Measurements from ENCODE around the gene DNAH5. TPM values are rescaled to one million over a fixed set of nuclear protein-coding genes. Genes with fewer than 3 reads are reported as not detected.

DNAH5 gene
- total RNA-seq, 1 experiment from 2014 or later: 8.0 TPM

DNA sequence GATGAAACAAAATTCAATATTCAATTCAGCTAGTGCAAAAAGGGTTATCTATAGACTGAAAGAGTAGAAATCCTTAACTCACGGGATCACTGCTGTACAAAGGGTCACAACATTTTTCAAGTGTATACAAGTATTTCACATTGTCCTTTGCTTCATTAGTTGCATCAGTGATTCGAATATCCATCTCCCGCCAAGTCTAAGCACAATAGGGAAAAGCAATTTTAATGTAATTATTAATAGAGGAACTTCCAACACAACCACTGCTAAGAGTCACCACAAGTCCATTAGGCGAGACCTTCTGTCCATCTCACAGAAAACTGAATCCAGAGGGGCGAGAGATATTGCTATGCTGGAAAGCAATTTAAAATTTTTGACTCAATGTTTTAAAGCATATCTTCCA lies 27.4 kb downstream of the DNAH5 start:
- DNase-seq (ENCODE audit: low read depth, low spot score) (no peak), ATAC-seq (no peak)
- Histone ChIP-seq H3K4me1 (ENCODE audit: control insufficient read depth, insufficient read depth, low read length) (no peaks in the 10 kb centered on the region), H3K4me3 (ENCODE audit: low read depth in 2 of 2, low read length in 2 of 2) (no peak overlapping the region), H3K27ac (ENCODE audit: low read length) (no peak overlapping the region), H3K9me3 (ENCODE audit: control insufficient read depth, insufficient read depth, low read depth, low read length) (no peaks in the 10 kb centered on the region), H3K36me3 (ENCODE audit: control insufficient read depth, insufficient read depth, low read length) (no peaks in the 10 kb centered on the region), H3K27me3 (ENCODE audit: control insufficient read depth, insufficient read depth, low read length) (no peaks in the 10 kb centered on the region)
- POLR2A ChIA-PET: no interaction called here
- in situ Hi-C loops (cut with HindIII; ENCODE audit: low pct_unique_long_range_greater_than_20kb, low sequenced_read_pairs): no loop called here
- BruUV-seq (replicated peaks): no TSS peak
- intact Hi-C loops (cut with micrococcal nuclease; ENCODE audit: unreplicated experiment): no loop called here
- no peak for TF ChIP-seq POLR2AphosphoS5 (IDR thresholded peaks at IDR 0.05; ENCODE audit: low read depth, low read length)
- TF ChIP-seq, protein P1, sequence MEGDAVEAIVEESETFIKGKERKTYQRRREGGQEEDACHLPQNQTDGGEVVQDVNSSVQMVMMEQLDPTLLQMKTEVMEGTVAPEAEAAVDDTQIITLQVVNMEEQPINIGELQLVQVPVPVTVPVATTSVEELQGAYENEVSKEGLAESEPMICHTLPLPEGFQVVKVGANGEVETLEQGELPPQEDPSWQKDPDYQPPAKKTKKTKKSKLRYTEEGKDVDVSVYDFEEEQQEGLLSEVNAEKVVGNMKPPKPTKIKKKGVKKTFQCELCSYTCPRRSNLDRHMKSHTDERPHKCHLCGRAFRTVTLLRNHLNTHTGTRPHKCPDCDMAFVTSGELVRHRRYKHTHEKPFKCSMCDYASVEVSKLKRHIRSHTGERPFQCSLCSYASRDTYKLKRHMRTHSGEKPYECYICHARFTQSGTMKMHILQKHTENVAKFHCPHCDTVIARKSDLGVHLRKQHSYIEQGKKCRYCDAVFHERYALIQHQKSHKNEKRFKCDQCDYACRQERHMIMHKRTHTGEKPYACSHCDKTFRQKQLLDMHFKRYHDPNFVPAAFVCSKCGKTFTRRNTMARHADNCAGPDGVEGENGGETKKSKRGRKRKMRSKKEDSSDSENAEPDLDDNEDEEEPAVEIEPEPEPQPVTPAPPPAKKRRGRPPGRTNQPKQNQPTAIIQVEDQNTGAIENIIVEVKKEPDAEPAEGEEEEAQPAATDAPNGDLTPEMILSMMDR (IDR thresholded peaks at IDR 0.05): no peak
- TF ChIP-seq SIN3A (IDR thresholded peaks at IDR 0.05; ENCODE audit: borderline replicate concordance, insufficient read depth, low read depth, low read length): no peak
- TF ChIP-seq, protein P2, sequence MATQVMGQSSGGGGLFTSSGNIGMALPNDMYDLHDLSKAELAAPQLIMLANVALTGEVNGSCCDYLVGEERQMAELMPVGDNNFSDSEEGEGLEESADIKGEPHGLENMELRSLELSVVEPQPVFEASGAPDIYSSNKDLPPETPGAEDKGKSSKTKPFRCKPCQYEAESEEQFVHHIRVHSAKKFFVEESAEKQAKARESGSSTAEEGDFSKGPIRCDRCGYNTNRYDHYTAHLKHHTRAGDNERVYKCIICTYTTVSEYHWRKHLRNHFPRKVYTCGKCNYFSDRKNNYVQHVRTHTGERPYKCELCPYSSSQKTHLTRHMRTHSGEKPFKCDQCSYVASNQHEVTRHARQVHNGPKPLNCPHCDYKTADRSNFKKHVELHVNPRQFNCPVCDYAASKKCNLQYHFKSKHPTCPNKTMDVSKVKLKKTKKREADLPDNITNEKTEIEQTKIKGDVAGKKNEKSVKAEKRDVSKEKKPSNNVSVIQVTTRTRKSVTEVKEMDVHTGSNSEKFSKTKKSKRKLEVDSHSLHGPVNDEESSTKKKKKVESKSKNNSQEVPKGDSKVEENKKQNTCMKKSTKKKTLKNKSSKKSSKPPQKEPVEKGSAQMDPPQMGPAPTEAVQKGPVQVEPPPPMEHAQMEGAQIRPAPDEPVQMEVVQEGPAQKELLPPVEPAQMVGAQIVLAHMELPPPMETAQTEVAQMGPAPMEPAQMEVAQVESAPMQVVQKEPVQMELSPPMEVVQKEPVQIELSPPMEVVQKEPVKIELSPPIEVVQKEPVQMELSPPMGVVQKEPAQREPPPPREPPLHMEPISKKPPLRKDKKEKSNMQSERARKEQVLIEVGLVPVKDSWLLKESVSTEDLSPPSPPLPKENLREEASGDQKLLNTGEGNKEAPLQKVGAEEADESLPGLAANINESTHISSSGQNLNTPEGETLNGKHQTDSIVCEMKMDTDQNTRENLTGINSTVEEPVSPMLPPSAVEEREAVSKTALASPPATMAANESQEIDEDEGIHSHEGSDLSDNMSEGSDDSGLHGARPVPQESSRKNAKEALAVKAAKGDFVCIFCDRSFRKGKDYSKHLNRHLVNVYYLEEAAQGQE (IDR thresholded peaks at IDR 0.05; ENCODE audit: insufficient read depth in 1 of 2, low read depth in 2 of 2, low read length in 1 of 2): no peak
- TF ChIP-seq TCF7L2 (IDR thresholded peaks at IDR 0.05; ENCODE audit: low read depth, low read length): no peak
- CTCF ChIA-PET: no interaction called here

DNA sequence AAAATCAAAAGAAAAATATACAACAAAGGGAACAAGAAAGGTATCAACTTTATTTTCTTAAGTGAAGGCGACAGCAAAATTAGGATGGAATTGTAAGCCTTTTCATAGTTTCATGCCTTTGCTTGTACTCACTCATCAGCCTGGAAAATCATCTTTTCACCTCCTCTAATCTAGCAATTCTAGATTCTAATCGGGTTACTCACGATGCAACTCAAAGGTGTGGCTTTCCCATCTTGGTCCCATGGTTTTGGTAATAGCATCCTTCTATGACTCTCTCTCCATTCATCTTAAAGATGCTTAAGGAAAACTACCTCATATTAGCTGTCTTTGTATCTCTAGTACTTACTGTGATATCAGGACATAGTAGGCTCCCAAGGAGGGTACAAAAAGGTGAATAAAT lies 30.5 kb downstream of the DNAH5 start:
- POLR2A ChIA-PET: no interaction called here
- Histone ChIP-seq H3K36me3 (ENCODE audit: control insufficient read depth, insufficient read depth, low read length) (no peaks in the 10 kb centered on the region), H3K4me1 (ENCODE audit: control insufficient read depth, insufficient read depth, low read length) (no peaks in the 10 kb centered on the region), H3K4me3 (ENCODE audit: low read depth in 2 of 2, low read length in 2 of 2) (no peak overlapping the region), H3K27ac (ENCODE audit: low read length) (no peak overlapping the region), H3K9me3 (ENCODE audit: control insufficient read depth, insufficient read depth, low read depth, low read length) (no peaks in the 10 kb centered on the region), H3K27me3 (ENCODE audit: control insufficient read depth, insufficient read depth, low read length) (no peaks in the 10 kb centered on the region)
- no TSS peak for BruUV-seq (replicated peaks)
- CTCF ChIA-PET: no interaction called here
- in situ Hi-C loops (cut with HindIII; ENCODE audit: low pct_unique_long_range_greater_than_20kb, low sequenced_read_pairs) (no loop called here), intact Hi-C loops (cut with micrococcal nuclease; ENCODE audit: unreplicated experiment) (no loop called here)
- no peak for DNase-seq (ENCODE audit: low read depth, low spot score)
- ATAC-seq: no peak
- TF ChIP-seq POLR2AphosphoS5 (IDR thresholded peaks at IDR 0.05; ENCODE audit: low read depth, low read length) (no peak), TCF7L2 (IDR thresholded peaks at IDR 0.05; ENCODE audit: low read depth, low read length) (no peak), SIN3A (IDR thresholded peaks at IDR 0.05; ENCODE audit: borderline replicate concordance, insufficient read depth, low read depth, low read length) (no peak)
- TF ChIP-seq, protein P1 (IDR thresholded peaks at IDR 0.05): no peak
- TF ChIP-seq, protein P2 (IDR thresholded peaks at IDR 0.05; ENCODE audit: insufficient read depth in 1 of 2, low read depth in 2 of 2, low read length in 1 of 2): no peak
